HG03066 (cell line): ENCODE data around the gene BRINP2.
"Not testable (repeated sequence)": the region's sequence is repeated elsewhere in the genome, so short reads cannot be mapped to it uniquely, and the experiment has no call there.

Experiments
- ATAC-seq: cut with Tn5 transposase; IDR thresholded peaks from one replicate; pipeline ENCODE4 v1.9.1; 2021; ENCODE audit warnings: low read depth; ENCODE audit not compliant: unreplicated experiment

Gene BRINP2

GRCh38 chr1:177306019-177306415 lies 135.3 kb downstream of the BRINP2 start:
- no peak for ATAC-seq

- no peak for ATAC-seq
These were observed 136.2 kb downstream of the BRINP2 start for GRCh38 chr1:177306981-177307380.

- no peak for ATAC-seq
These were observed 137.0 kb downstream of the BRINP2 start for GRCh38 chr1:177307771-177308170.

- ATAC-seq, result no peak
These were observed 139.1 kb downstream of the BRINP2 start for GRCh38 chr1:177309880-177310279.

- no peak for ATAC-seq
These were observed 139.6 kb downstream of the BRINP2 start for GRCh38 chr1:177310326-177310725.

- ATAC-seq, result no peak
These were observed 140.4 kb downstream of the BRINP2 start for GRCh38 chr1:177311111-177311510.

- ATAC-seq, result no peak
These were observed 140.8 kb downstream of the BRINP2 start for GRCh38 chr1:177311586-177311985.

- ATAC-seq, result no peak
These were observed 144.5 kb downstream of the BRINP2 start for GRCh38 chr1:177315261-177315660.

GRCh38 chr1:177315761-177316160 lies 145.0 kb downstream of the BRINP2 start:
- no peak for ATAC-seq

- ATAC-seq, result not testable (repeated sequence)
These were observed 150.7 kb downstream of the BRINP2 start for GRCh38 chr1:177321434-177321833.

- no peak for ATAC-seq
These were observed 157.5 kb downstream of the BRINP2 start for GRCh38 chr1:177328251-177328650.

- ATAC-seq, result no peak
These were observed 159.1 kb downstream of the BRINP2 start for GRCh38 chr1:177329871-177330270.
